ENCODE measurements around the gene DUSP15.
A peak's percentile ranks its signal among the peaks of the same experiment; 100 is the strongest.
"Not testable (repeated sequence)": the region's sequence is repeated elsewhere in the genome, so short reads cannot be mapped to it uniquely, and the experiment has no call there.

Gene DUSP15

GRCh38 chr20:31869942-31870725, at the start of gene DUSP15, which contains the start of gene TTLL9:
TSS of gene DUSP15 (minus strand) at chr20:31870527. CDS start at chr20:31870337, 190 bp downstream.
TSS of gene TTLL9 (plus strand) at chr20:31870634. CDS start at chr20:31871127, 493 bp downstream.
- Histone ChIP-seq H3K9me2 (replicated peaks; ENCODE audit: low read depth, low read length) (no peaks in the 10 kb centered on the region), H3K79me2 (ENCODE audit: insufficient read depth, low read length) (no peaks in the 10 kb centered on the region), H3K9me3 (ENCODE audit: insufficient read depth, low read depth, low read length) (no peaks in the 10 kb centered on the region), H3K4me1 (ENCODE audit: insufficient read depth, low read length, poor library complexity, severe bottlenecking) (peaks cover 11% of the 10 kb centered on the region), H3K27me3 (ENCODE audit: insufficient read depth, low read length, poor library complexity, severe bottlenecking) (peaks cover 9% of the 10 kb centered on the region), H4K20me1 (ENCODE audit: insufficient read depth, low read length, poor library complexity, severe bottlenecking) (no peaks in the 10 kb centered on the region), H3K36me3 (ENCODE audit: insufficient read depth, low read length) (no peaks in the 10 kb centered on the region), H3F3A (ENCODE audit: low read depth) (no peaks in the 10 kb centered on the region), H2AFZ (ENCODE audit: low read length) (peak within 1 kb of the TSS; percentile 87), H3K9ac (ENCODE audit: low read depth, low read length, poor library complexity, severe bottlenecking) (peak within 1 kb of the TSS; percentile 66), H3K4me3 (ENCODE audit: low read length, poor library complexity, severe bottlenecking) (peak within 1 kb of the TSS; percentile 69), H3K4me2 (ENCODE audit: low read depth, low read length, poor library complexity, severe bottlenecking) (peak within 1 kb of the TSS; percentile 68)
- no peak for TF ChIP-seq CTCF (conservative IDR thresholded peaks at IDR 0.05; ENCODE audit: low read length)
- TF ChIP-seq EZH2phosphoT487 (IDR thresholded peaks at IDR 0.05; ENCODE audit: borderline replicate concordance), result no peak

- Histone ChIP-seq H3K9me3 (ENCODE audit: insufficient read depth, low read depth, low read length) (no peaks in the 10 kb centered on the region), H3K9me2 (replicated peaks; ENCODE audit: low read depth, low read length) (no peaks in the 10 kb centered on the region), H3K27me3 (ENCODE audit: insufficient read depth, low read length, poor library complexity, severe bottlenecking) (no peaks in the 10 kb centered on the region), H2AFZ (ENCODE audit: low read length) (no peak overlapping the region), H3F3A (ENCODE audit: low read depth) (no peaks in the 10 kb centered on the region), H3K4me2 (ENCODE audit: low read depth, low read length, poor library complexity, severe bottlenecking) (no peak overlapping the region), H4K20me1 (ENCODE audit: insufficient read depth, low read length, poor library complexity, severe bottlenecking) (no peaks in the 10 kb centered on the region), H3K9ac (ENCODE audit: low read depth, low read length, poor library complexity, severe bottlenecking) (no peak overlapping the region), H3K79me2 (ENCODE audit: insufficient read depth, low read length) (no peaks in the 10 kb centered on the region), H3K4me1 (ENCODE audit: insufficient read depth, low read length, poor library complexity, severe bottlenecking) (peaks cover 4% of the 10 kb centered on the region), H3K4me3 (ENCODE audit: low read length, poor library complexity, severe bottlenecking) (no peak overlapping the region), H3K36me3 (ENCODE audit: insufficient read depth, low read length) (no peaks in the 10 kb centered on the region)
- no peak for TF ChIP-seq EZH2phosphoT487 (IDR thresholded peaks at IDR 0.05; ENCODE audit: borderline replicate concordance)
- no peak for TF ChIP-seq CTCF (conservative IDR thresholded peaks at IDR 0.05; ENCODE audit: low read length)
Measured at GRCh38 chr20:31919410-31920155, 49.3 kb upstream of the DUSP15 start.

GRCh38 chr20:31918466-31919105, 48.3 kb upstream of the DUSP15 start:
- H3K4me2 ChIP-seq (ENCODE audit: low read depth, low read length, poor library complexity, severe bottlenecking), result no peak overlapping the region
- H3K27me3 ChIP-seq (ENCODE audit: insufficient read depth, low read length, poor library complexity, severe bottlenecking), result no peaks in the 10 kb centered on the region
- no peaks in the 10 kb centered on the region for H3K9me2 ChIP-seq (replicated peaks; ENCODE audit: low read depth, low read length)
- no peaks in the 10 kb centered on the region for H3K79me2 ChIP-seq (ENCODE audit: insufficient read depth, low read length)
- TF ChIP-seq CTCF (conservative IDR thresholded peaks at IDR 0.05; ENCODE audit: low read length) (no peak), EZH2phosphoT487 (IDR thresholded peaks at IDR 0.05; ENCODE audit: borderline replicate concordance) (no peak)
- H3K9ac ChIP-seq (ENCODE audit: low read depth, low read length, poor library complexity, severe bottlenecking), result no peak overlapping the region
- no peaks in the 10 kb centered on the region for H4K20me1 ChIP-seq (ENCODE audit: insufficient read depth, low read length, poor library complexity, severe bottlenecking)
- H3K9me3 ChIP-seq (ENCODE audit: insufficient read depth, low read depth, low read length), result no peaks in the 10 kb centered on the region
- H3F3A ChIP-seq (ENCODE audit: low read depth), result no peaks in the 10 kb centered on the region
- peaks cover 4% of the 10 kb centered on the region for H3K4me1 ChIP-seq (ENCODE audit: insufficient read depth, low read length, poor library complexity, severe bottlenecking)
- H3K36me3 ChIP-seq (ENCODE audit: insufficient read depth, low read length), result no peaks in the 10 kb centered on the region
- H2AFZ ChIP-seq (ENCODE audit: low read length), result no peak overlapping the region
- no peak overlapping the region for H3K4me3 ChIP-seq (ENCODE audit: low read length, poor library complexity, severe bottlenecking)

- H3K9ac ChIP-seq (ENCODE audit: low read depth, low read length, poor library complexity, severe bottlenecking); H2AFZ ChIP-seq (ENCODE audit: low read length); H3F3A ChIP-seq (ENCODE audit: low read depth); H3K79me2 ChIP-seq (ENCODE audit: insufficient read depth, low read length); H3K9me3 ChIP-seq (ENCODE audit: insufficient read depth, low read depth, low read length); H3K36me3 ChIP-seq (ENCODE audit: insufficient read depth, low read length); H3K9me2 ChIP-seq (replicated peaks; ENCODE audit: low read depth, low read length); H3K4me1 ChIP-seq (ENCODE audit: insufficient read depth, low read length, poor library complexity, severe bottlenecking); H3K4me3 ChIP-seq (ENCODE audit: low read length, poor library complexity, severe bottlenecking); H3K27me3 ChIP-seq (ENCODE audit: insufficient read depth, low read length, poor library complexity, severe bottlenecking); H3K4me2 ChIP-seq (ENCODE audit: low read depth, low read length, poor library complexity, severe bottlenecking); H4K20me1 ChIP-seq (ENCODE audit: insufficient read depth, low read length, poor library complexity, severe bottlenecking): not testable (repeated sequence)
Measured at GRCh38 chr20:31917962-31918412, 47.7 kb upstream of the DUSP15 start.

Data from Loucy (cell line).